Nephron progenitor cell (in vitro differentiated cells): ENCODE measurements around the gene KRTAP10-6.

Experiments used
- DNase-seq: peaks from one replicate; pipeline ENCODE4 v3.0.0; 2021
- H3K27ac Mint-ChIP-seq: 2 replicates; pipeline ENCODE4 v1.8.0; 2021; ENCODE audit warnings: mild to moderate bottlenecking, moderate library complexity, mixed read lengths
- H3K27me3 Mint-ChIP-seq: 2 replicates; pipeline ENCODE4 v1.8.0; 2021; ENCODE audit warnings: mild to moderate bottlenecking, low read depth, mixed read lengths; ENCODE audit not compliant: poor library complexity
- H3K36me3 Mint-ChIP-seq: 2 replicates; pipeline ENCODE4 v1.8.0; 2021; ENCODE audit warnings: low read depth, mixed read lengths
- H3K4me1 Mint-ChIP-seq: 2 replicates; pipeline ENCODE4 v1.8.0; 2021; ENCODE audit warnings: mixed read lengths
- H3K4me3 Mint-ChIP-seq: 2 replicates; pipeline ENCODE4 v1.8.0; 2021; ENCODE audit warnings: mild to moderate bottlenecking, moderate library complexity, mixed read lengths
- H3K9me3 Mint-ChIP-seq: 2 replicates; pipeline ENCODE4 v1.8.0; 2021; ENCODE audit warnings: mild to moderate bottlenecking, moderate library complexity, mixed read lengths
- TF ChIP-seq, protein P1 (sequence below): fragments of 200-600 bp; sonication (generic); IDR thresholded peaks from 2 replicates; pipeline ENCODE4 v1.5.0; 2021; ENCODE audit warnings: antibody characterized with exemption

KRTAP10-6 gene

DNA sequence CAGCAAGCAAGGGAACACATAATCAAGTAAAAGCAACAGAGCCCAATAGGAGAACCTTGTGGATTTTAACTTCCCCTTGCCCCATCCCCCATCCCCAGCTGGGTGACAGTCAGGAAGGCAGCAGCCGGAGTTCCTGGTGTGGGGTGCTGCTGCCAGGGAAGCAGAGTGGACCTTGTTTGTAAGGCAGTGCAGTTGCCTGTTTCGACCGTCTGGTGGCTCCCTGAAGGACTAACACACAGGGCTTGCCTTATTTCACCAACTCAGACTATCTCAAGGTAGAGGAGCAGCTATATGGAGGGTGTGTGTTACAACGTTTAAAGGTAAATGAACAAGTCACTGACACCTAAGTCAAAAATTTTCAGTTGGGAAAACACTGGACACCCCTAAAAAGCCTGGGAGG, 26.2 kb upstream of the KRTAP10-6 start:
- peaks cover 24% of the 10 kb centered on the region for H3K4me1 Mint-ChIP-seq
- no peak overlapping the region for H3K4me3 Mint-ChIP-seq
- H3K27me3 Mint-ChIP-seq: peaks cover 4% of the 10 kb centered on the region
- TF ChIP-seq, protein P1, sequence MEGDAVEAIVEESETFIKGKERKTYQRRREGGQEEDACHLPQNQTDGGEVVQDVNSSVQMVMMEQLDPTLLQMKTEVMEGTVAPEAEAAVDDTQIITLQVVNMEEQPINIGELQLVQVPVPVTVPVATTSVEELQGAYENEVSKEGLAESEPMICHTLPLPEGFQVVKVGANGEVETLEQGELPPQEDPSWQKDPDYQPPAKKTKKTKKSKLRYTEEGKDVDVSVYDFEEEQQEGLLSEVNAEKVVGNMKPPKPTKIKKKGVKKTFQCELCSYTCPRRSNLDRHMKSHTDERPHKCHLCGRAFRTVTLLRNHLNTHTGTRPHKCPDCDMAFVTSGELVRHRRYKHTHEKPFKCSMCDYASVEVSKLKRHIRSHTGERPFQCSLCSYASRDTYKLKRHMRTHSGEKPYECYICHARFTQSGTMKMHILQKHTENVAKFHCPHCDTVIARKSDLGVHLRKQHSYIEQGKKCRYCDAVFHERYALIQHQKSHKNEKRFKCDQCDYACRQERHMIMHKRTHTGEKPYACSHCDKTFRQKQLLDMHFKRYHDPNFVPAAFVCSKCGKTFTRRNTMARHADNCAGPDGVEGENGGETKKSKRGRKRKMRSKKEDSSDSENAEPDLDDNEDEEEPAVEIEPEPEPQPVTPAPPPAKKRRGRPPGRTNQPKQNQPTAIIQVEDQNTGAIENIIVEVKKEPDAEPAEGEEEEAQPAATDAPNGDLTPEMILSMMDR: no peak
- DNase-seq: no peak
- peaks cover 45% of the 10 kb centered on the region for H3K9me3 Mint-ChIP-seq
- H3K36me3 Mint-ChIP-seq: peaks cover 6% of the 10 kb centered on the region
- H3K27ac Mint-ChIP-seq: no peak overlapping the region

DNA sequence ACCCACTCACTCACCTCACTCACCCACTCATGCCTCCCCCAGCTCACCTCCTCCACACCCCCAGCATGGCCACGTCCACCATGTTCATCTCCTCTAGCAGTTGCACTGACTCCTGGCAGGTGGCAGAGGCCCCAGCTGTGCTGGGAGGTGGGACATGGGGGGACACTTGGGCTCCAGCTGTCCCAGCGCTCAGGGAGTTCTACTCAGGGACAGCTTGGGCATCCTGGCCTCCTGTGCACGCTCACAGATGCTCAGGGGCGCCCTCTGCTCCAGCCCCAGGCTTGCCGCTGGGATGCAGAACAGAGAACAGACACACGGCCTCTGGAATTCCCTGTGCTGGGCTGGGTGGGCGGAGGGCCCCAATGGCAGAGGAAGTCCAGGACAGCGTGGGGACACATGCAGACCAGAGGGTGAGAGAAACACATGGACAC, 24.8 kb upstream of the KRTAP10-6 start:
- no peak for DNase-seq
- peaks cover 28% of the 10 kb centered on the region for H3K4me1 Mint-ChIP-seq
- peaks cover 4% of the 10 kb centered on the region for H3K36me3 Mint-ChIP-seq
- no peak overlapping the region for H3K4me3 Mint-ChIP-seq
- peaks cover 41% of the 10 kb centered on the region for H3K9me3 Mint-ChIP-seq
- peaks cover 7% of the 10 kb centered on the region for H3K27me3 Mint-ChIP-seq
- no peak overlapping the region for H3K27ac Mint-ChIP-seq
- TF ChIP-seq, protein P1: no peak

DNA sequence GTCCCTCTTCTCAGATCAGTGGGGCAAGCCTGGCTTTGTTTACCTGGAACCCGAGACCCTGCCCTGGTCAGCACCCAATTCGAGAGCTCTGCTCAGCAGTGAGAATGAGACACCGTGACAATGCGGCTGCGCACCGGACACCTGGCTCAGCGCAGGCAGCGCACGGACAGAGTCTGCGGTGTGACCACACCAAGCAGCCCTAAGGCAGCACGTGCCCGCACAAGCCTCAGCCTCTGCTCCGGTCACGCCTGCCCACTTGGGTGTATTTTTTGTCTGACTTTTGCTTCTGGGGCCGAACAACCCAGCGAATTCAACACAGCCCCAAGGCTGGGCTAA, 24.3 kb upstream of the KRTAP10-6 start:
- DNase-seq: no peak
- Mint-ChIP-seq H3K36me3 (peaks cover 4% of the 10 kb centered on the region), H3K27ac (no peak overlapping the region), H3K27me3 (peaks cover 7% of the 10 kb centered on the region), H3K9me3 (peaks cover 39% of the 10 kb centered on the region), H3K4me1 (peaks cover 28% of the 10 kb centered on the region), H3K4me3 (no peak overlapping the region)
- TF ChIP-seq, protein P1: no peak

DNA sequence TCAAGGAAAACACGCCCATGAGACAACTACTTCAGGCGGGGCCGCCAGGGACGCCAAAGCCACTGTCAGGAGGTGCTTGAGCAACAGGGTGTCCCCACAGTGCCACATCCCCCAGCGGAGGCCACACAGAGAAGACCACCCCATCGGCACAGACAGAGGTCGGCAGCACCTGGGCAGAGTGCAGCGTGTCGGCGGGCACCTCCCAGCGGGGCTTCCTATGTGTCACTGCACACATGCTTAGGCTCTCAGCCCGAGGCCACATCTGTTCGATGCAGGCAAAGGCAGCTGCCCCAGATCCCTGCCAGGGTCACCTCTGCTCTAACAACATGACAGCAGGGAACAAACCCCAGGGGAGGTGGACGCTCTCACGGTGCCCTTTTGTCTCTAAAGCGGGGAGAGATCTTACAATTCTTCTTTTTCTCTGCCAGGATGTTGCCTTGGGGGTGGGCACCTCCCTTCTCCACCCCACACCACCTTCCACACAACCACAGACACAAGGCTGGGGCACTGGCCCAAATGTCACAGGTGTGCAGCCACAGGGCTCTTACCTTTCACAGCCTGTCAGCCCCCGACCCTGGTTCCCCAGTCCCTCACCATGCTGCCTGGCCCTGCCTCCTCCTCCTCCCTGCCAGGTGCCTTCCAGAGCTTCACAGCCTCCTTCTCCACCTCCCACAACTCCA, 23.7 kb upstream of the KRTAP10-6 start:
- Mint-ChIP-seq H3K4me1 (peaks cover 28% of the 10 kb centered on the region), H3K27me3 (peaks cover 7% of the 10 kb centered on the region), H3K36me3 (peaks cover 4% of the 10 kb centered on the region), H3K9me3 (peaks cover 41% of the 10 kb centered on the region), H3K27ac (no peak overlapping the region), H3K4me3 (no peak overlapping the region)
- no peak for DNase-seq
- TF ChIP-seq, protein P1: no peak

DNA sequence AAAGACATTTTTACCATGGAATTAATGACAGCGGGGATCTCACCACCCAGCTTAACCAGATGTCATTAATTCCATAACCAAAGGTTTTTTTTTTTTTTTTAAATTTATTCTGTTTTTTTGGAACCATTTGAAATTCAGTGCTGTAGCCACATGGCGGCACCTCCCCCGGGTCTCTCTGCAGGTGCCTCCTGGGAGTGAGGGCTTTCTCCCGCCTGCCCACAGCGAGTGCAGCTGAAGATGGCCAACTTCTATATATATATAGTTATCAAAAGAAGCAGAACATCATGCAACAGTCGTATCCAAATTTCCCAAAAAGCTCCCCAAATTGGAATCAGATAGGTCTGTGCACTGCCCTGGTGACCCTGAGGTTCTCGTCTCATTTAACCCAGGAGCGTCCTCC, 23.2 kb upstream of the KRTAP10-6 start:
- H3K27me3 Mint-ChIP-seq: peaks cover 7% of the 10 kb centered on the region

More for the DNA sequence above, 23.2 kb upstream of the KRTAP10-6 start:
- no peak overlapping the region for H3K4me3 Mint-ChIP-seq
- no peak for DNase-seq
- H3K4me1 Mint-ChIP-seq: peaks cover 28% of the 10 kb centered on the region
- peaks cover under 1% of the 10 kb centered on the region for H3K36me3 Mint-ChIP-seq
- TF ChIP-seq, protein P1: no peak
- H3K27ac Mint-ChIP-seq: no peak overlapping the region
- H3K9me3 Mint-ChIP-seq: peaks cover 42% of the 10 kb centered on the region
